Spleen (tissue), 11 donors: ENCODE results near the gene UST. TPM values are rescaled to one million over a fixed set of nuclear protein-coding genes. Genes with fewer than 3 reads are reported as not detected.
A peak's percentile ranks its signal among the peaks of the same experiment; 100 is the strongest.
"Not testable (repeated sequence)": the region's sequence is repeated elsewhere in the genome, so short reads cannot be mapped to it uniquely, and the experiment has no call there.

Experiments used
- DNase-seq: peaks from one replicate; pipeline ENCODE4 v3.0.0-alpha.2; 2020
- H3K27ac ChIP-seq, 8 donors: fragments of 200-600 bp; sonication (generic) in 7 of 8; 1 replicate in 4 of 8; 2 replicates in 4 of 8; pipeline versions ENCODE4 v1.5.0 to v1.8.0; 2016 to 2021; ENCODE audit warnings: inconsistent platforms in 4 of 8, mild to moderate bottlenecking in 4 of 8, moderate library complexity in 1 of 8
- H3K27me3 ChIP-seq, 7 donors: fragments of 200-600 bp; sonication (generic) in 6 of 7; replicated peaks in 1 of 7; 1 replicate in 4 of 7; 2 replicates in 3 of 7; pipeline versions ENCODE4 v1.5.0 to v1.8.0; 2016 to 2021; ENCODE audit warnings: inconsistent platforms in 3 of 7, mild to moderate bottlenecking in 1 of 7
- H3K36me3 ChIP-seq, 6 donors: fragments of 200-600 bp; sonication (generic) in 5 of 6; 1 replicate in 4 of 6; 2 replicates in 2 of 6; pipeline versions ENCODE4 v1.5.0 to v1.8.0; 2016 to 2021; ENCODE audit warnings: inconsistent platforms in 2 of 6
- H3K4me1 ChIP-seq, 6 donors: fragments of 200-600 bp; sonication (generic) in 5 of 6; 1 replicate in 3 of 6; 2 replicates in 3 of 6; pipeline versions ENCODE4 v1.5.0 to v1.8.0; 2016 to 2021; ENCODE audit warnings: inconsistent platforms in 3 of 6
- H3K4me3 ChIP-seq, 8 donors: fragments of 200-600 bp; sonication (generic) in 7 of 8; 1 replicate in 4 of 8; 2 replicates in 4 of 8; pipeline versions ENCODE4 v1.5.0 to v1.8.0; 2016 to 2021; ENCODE audit warnings: inconsistent platforms in 4 of 8, mild to moderate bottlenecking in 4 of 8, moderate library complexity in 2 of 8
- H3K9me3 ChIP-seq, 8 donors: fragments of 200-600 bp; sonication (generic) in 7 of 8; 1 replicate in 4 of 8; 2 replicates in 4 of 8; pipeline versions ENCODE4 v1.5.0 to v1.8.0; 2016 to 2021; ENCODE audit warnings: inconsistent platforms in 4 of 8
- CTCF ChIP-seq, 11 experiments: fragments of 200-600 bp in 7 of 11; fragments of 450-650 bp in 4 of 11; sonication (generic) in 4 of 11; IDR thresholded peaks in 8 of 11; conservative IDR thresholded peaks in 3 of 11; 1 replicate in 7 of 11; 2 replicates in 4 of 11; pipeline versions ENCODE4 v1.4.0 to v1.8.0; 2016 to 2021; ENCODE audit warnings: antibody characterized with exemption in 11 of 11, inconsistent platforms in 4 of 11, mild to moderate bottlenecking in 1 of 11
- POLR2A ChIP-seq, 3 donors: fragments of 450-650 bp; IDR thresholded peaks; one replicate each; pipeline ENCODE4 v1.5.1; 2017; ENCODE audit warnings: antibody characterized with exemption in 3 of 3, mild to moderate bottlenecking in 1 of 3
- POLR2AphosphoS5 ChIP-seq, 3 donors: sonication (generic); formaldehyde crosslinking; IDR thresholded peaks; one replicate each; pipeline ENCODE4 v1.5.1; 2017; ENCODE audit warnings: antibody characterized with exemption in 3 of 3
- WGBS, 5 donors: extraction: QIAGEN DNeasy Blood & Tissue Kit in 3 of 5; methylation state at CpG; one replicate each; pipeline versions ENCODE4 v1.1.5 to v1.1.7; 2013 to 2018; 5-methylcytosine and 5-hydroxymethylcytosine counted together
- intact Hi-C: fragments of 100-400 bp; cut with DNase I; formaldehyde crosslinking; loops from one replicate; pipeline ENCODE4 v1.15.0; 2023; ENCODE audit warnings: low total_unique reads
- polyA plus RNA-seq, 3 donors: library from polyadenylated mRNA; stranded (reverse); fragments of 200-250 nt; gene quantifications; one replicate each; pipeline ENCODE4 v1.2.1, GENCODE V29; 2013
- total RNA-seq, 7 donors: library from RNA; depleted of rRNA in 3 of 7; stranded (reverse); fragments of >200 nt in 3 of 7; fragmentation: NEBNext Ultra II Directional in 4 of 7; extraction: Animal tissue kit (Norgen Biotek cat#: 25700) in 4 of 7; gene quantifications; one replicate each; pipeline versions ENCODE4 v1.1.0 to v1.2.1, GENCODE V29; 2016 to 2021
- donor health status: healthy with polysubstance abuse.
- donor health status: DM: no; HTN: no; CAD: no; lungs with moderate emphysema.
- donor health status: DM: no; HTN: no; CAD: no.
- donor health status: Bipolar disorder and iron deficiency.
- donor health status: healthy.
- donor health status: DM: no; HTN: no; CAD: no.
- donor health status: DM: yes; HTN: yes; CAD: no.

UST gene
- total and polyA plus RNA-seq, 10 donors = 6.4 to 26.8 (median 14.4) TPM

- no peak for TF ChIP-seq POLR2A (IDR thresholded peaks at IDR 0.05)
- TF ChIP-seq POLR2AphosphoS5 (IDR thresholded peaks at IDR 0.05) = no peak
- no peak for TF ChIP-seq CTCF (IDR thresholded peaks at IDR 0.05 in 8 of 11, conservative IDR thresholded peaks at IDR 0.05 in 3 of 11)
- Histone ChIP-seq H3K4me1 (peaks cover 6 to 79% (median 60%) of the 10 kb centered on the region in 6 donors), H3K36me3 (no peaks in the 10 kb centered on the region), H3K27ac (peak overlapping the region in 4 of 8 donors; percentile 45 to 67 (median 48)), H3K27me3 (no peaks in the 10 kb centered on the region), H3K9me3 (no peaks in the 10 kb centered on the region), H3K4me3 (peak overlapping the region in 1 of 8 donors; percentile 38)
- DNase-seq = peak; percentile 72
- intact Hi-C loops = no loop called here
- 64 to 76% (median 72%) methylated on average over 6 of the region's 6 CpGs for WGBS, 5 donors
These were observed 25.2 kb downstream of the UST start for GRCh38 chr6:148771896-148772554.

GRCh38 chr6:148775161-148775560 is 28.3 kb downstream of the UST start:
- intact Hi-C loops = no loop called here
- no peak for TF ChIP-seq POLR2A (IDR thresholded peaks at IDR 0.05)
- no peak for TF ChIP-seq CTCF (IDR thresholded peaks at IDR 0.05 in 8 of 11, conservative IDR thresholded peaks at IDR 0.05 in 3 of 11)
- TF ChIP-seq POLR2AphosphoS5 (IDR thresholded peaks at IDR 0.05) = no peak
- Histone ChIP-seq H3K4me3 (no peak overlapping the region), H3K9me3 (no peaks in the 10 kb centered on the region), H3K4me1 (peaks cover 8 to 73% (median 42%) of the 10 kb centered on the region in 6 donors), H3K36me3 (no peaks in the 10 kb centered on the region), H3K27ac (no peak overlapping the region), H3K27me3 (no peaks in the 10 kb centered on the region)
- WGBS, 5 donors = 44 to 56% (median 51%) methylated on average over 6 of the region's 6 CpGs
- no peak for DNase-seq

GRCh38 chr6:148776321-148777308 is 29.8 kb downstream of the UST start:
- Histone ChIP-seq H3K27me3 (no peaks in the 10 kb centered on the region), H3K9me3 (no peaks in the 10 kb centered on the region), H3K4me3 (no peak overlapping the region), H3K27ac (peak overlapping the region in 3 of 8 donors; percentile 26 to 32 (median 31)), H3K36me3 (no peaks in the 10 kb centered on the region), H3K4me1 (peaks cover 8 to 73% (median 37%) of the 10 kb centered on the region in 6 donors)
- TF ChIP-seq POLR2AphosphoS5 (IDR thresholded peaks at IDR 0.05) (no peak), CTCF (IDR thresholded peaks at IDR 0.05 in 8 of 11, conservative IDR thresholded peaks at IDR 0.05 in 3 of 11) (no peak), POLR2A (IDR thresholded peaks at IDR 0.05) (no peak)
- no peak for DNase-seq
- WGBS, 5 donors = 70 to 77% (median 73%) methylated on average over 15 of the region's 15 CpGs
- intact Hi-C loops = no loop called here

DNA sequence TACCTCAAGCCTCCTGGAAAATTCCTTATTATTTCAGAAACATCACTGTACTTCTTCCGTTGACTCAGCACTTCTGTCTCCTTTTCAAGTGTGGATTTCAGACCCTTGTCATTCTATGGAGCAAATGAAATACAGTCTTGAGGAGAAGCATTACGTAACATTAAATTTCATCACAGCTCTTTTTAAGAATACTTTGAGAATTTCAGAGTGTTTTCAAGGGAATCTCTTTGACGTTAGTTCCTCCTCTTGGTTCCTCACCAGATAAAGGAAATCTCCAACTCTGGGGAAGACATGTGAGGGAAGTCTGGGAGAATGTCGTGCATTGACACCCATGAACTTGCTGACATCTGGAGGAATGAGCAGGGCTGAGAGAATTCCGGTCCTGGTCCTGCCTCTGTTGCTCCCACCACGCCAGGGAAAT is 32.3 kb downstream of the UST start:
- H3K9me3 ChIP-seq = no peaks in the 10 kb centered on the region
- TF ChIP-seq POLR2A (IDR thresholded peaks at IDR 0.05) = no peak
- no peak for TF ChIP-seq CTCF (IDR thresholded peaks at IDR 0.05 in 8 of 11, conservative IDR thresholded peaks at IDR 0.05 in 3 of 11)
- TF ChIP-seq POLR2AphosphoS5 (IDR thresholded peaks at IDR 0.05) = no peak
- intact Hi-C loops = no loop called here
- no peak for DNase-seq
- H3K27me3 ChIP-seq = no peaks in the 10 kb centered on the region
- no peaks in the 10 kb centered on the region for H3K36me3 ChIP-seq
- no peak overlapping the region for H3K4me3 ChIP-seq
- H3K27ac ChIP-seq = no peak overlapping the region
- peaks cover 8 to 72% (median 33%) of the 10 kb centered on the region in 6 donors for H3K4me1 ChIP-seq
- WGBS, 5 donors = 58 to 82% (median 67%) methylated on average over 6 of the region's 6 CpGs

DNA sequence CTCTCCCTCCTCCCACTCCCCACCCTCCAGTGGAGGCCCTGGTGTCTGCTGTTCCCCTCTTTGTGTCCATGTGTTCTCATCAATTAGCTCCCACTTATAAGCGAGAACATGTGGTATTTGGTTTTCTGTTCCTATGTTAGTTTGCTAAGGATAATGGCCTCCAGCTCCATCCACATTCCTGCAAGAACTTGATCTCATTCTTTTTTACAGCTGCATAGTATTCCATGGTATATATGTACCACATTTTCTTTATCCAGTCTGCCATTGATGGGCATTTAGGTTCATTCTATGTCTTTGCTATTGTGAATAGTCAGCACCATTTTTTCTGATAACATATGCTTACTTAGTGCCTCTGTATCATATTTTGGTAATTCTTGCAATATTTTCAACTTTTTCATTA is 33.6 kb downstream of the UST start:
- Histone ChIP-seq H3K4me1 (peaks cover 8 to 61% (median 31%) of the 10 kb centered on the region in 6 donors), H3K27ac (peak overlapping the region in 1 of 8 donors; percentile 69)
- WGBS, 5 donors = 90 to 98% (median 92%) methylated on average over 1 of the region's 1 CpG
- H3K27me3 ChIP-seq, H3K36me3 ChIP-seq, intact Hi-C loops, H3K4me3 ChIP-seq, DNase-seq, H3K9me3 ChIP-seq: not testable (repeated sequence)
